MM.1S (cell line): ENCODE results near the gene TMED10.

ENCODE experiments used
- DNase-seq: peaks from one replicate; pipeline ENCODE4 v3.0.0-alpha.2; 2015
- H2AFZ ChIP-seq: fragments of 300-600 bp; sonication (generic); 2 replicates; pipeline ENCODE4 v1.6.0; 2016; ENCODE audit warnings: antibody characterized with exemption, low read length
- H3F3A ChIP-seq: fragments of 300-600 bp; sonication (generic); 2 replicates; pipeline ENCODE4 v1.6.1; 2016; ENCODE audit warnings: mild to moderate bottlenecking, antibody characterized with exemption, low read length, moderate library complexity, mixed read lengths; ENCODE audit not compliant: insufficient read depth
- H3K27ac ChIP-seq: fragments of 300-600 bp; sonication (generic); 2 replicates; pipeline ENCODE4 v1.5.1; 2016; ENCODE audit warnings: mild to moderate bottlenecking, low read length
- H3K27me3 ChIP-seq: fragments of 300-600 bp; sonication (generic); replicated peaks from 2 replicates; pipeline ENCODE4 v1.6.0; 2016; ENCODE audit warnings: low read length; ENCODE audit not compliant: insufficient read depth
- H3K36me3 ChIP-seq: fragments of 300-600 bp; sonication (generic); replicated peaks from 2 replicates; pipeline ENCODE4 v1.6.1; 2016; ENCODE audit warnings: mild to moderate bottlenecking, low read length, mixed read lengths; ENCODE audit not compliant: insufficient read depth
- H3K4me1 ChIP-seq: fragments of 300-600 bp; sonication (generic); 2 replicates; pipeline ENCODE4 v1.6.1; 2016; ENCODE audit warnings: low read length, mixed read lengths
- H3K4me2 ChIP-seq: fragments of 300-600 bp; sonication (generic); 2 replicates; pipeline ENCODE4 v1.6.0; 2016; ENCODE audit warnings: low read depth, low read length
- H3K4me3 ChIP-seq: fragments of 300-600 bp; sonication (generic); 2 replicates; pipeline ENCODE4 v1.5.1; 2016; ENCODE audit warnings: low read length, mixed read lengths
- H3K79me2 ChIP-seq: fragments of 300-600 bp; sonication (generic); 2 replicates; pipeline ENCODE4 v1.6.1; 2016; ENCODE audit warnings: mixed run types, low read length, mixed read lengths
- H3K9ac ChIP-seq: fragments of 300-600 bp; sonication (generic); 2 replicates; pipeline ENCODE4 v1.6.1; 2016; ENCODE audit warnings: low read length, mixed read lengths
- H3K9me2 ChIP-seq: fragments of 300-600 bp; sonication (generic); replicated peaks from 2 replicates; pipeline ENCODE4 v1.6.1; 2016; ENCODE audit warnings: mild to moderate bottlenecking, low read length, mixed read lengths; ENCODE audit not compliant: insufficient read depth
- H3K9me3 ChIP-seq: fragments of 300-600 bp; sonication (generic); replicated peaks from 2 replicates; pipeline ENCODE4 v1.6.1; 2016; ENCODE audit warnings: mild to moderate bottlenecking, low read length, mixed read lengths; ENCODE audit not compliant: insufficient read depth
- H4K20me1 ChIP-seq: fragments of 300-600 bp; sonication (generic); 2 replicates; pipeline ENCODE4 v1.6.1; 2016; ENCODE audit warnings: mild to moderate bottlenecking, low read length, moderate library complexity, mixed read lengths; ENCODE audit not compliant: insufficient read depth
- CTCF ChIP-seq: fragments of 300-600 bp; sonication (generic); IDR thresholded peaks from 2 replicates; pipeline ENCODE4 v1.5.1; 2016; ENCODE audit warnings: antibody characterized with exemption, low read length, mixed read lengths
- EZH2 ChIP-seq: fragments of 300-600 bp; sonication (generic); optimal IDR thresholded peaks from 2 replicates; pipeline ENCODE3; 2017; ENCODE audit warnings: low read depth, mild to moderate bottlenecking, antibody characterized with exemption, low read length, mixed read lengths
- EZH2phosphoT487 ChIP-seq: fragments of 300-600 bp; sonication (generic); IDR thresholded peaks from 2 replicates; pipeline ENCODE4 v1.6.1; 2018; ENCODE audit warnings: antibody characterized with exemption, low read length

The TMED10 gene

GRCh38 chr14:75163677-75164076, 12.7 kb downstream of the TMED10 start:
- Histone ChIP-seq H3K9me2 (no peaks in the 10 kb centered on the region), H3K4me3 (no peak overlapping the region), H3K4me2 (no peak overlapping the region), H4K20me1 (0 out of 2 replicates have a peak, but pooled peaks cover 3% of the 10 kb centered on the region), H3K27me3 (no peaks in the 10 kb centered on the region), H3K9me3 (no peaks in the 10 kb centered on the region), H3K27ac (no peak overlapping the region), H3K4me1 (peaks cover 15% of the 10 kb centered on the region; the same call in 1 of the 2 replicates), H3K79me2 (peaks cover 90% of the 10 kb centered on the region), H3K36me3 (no peaks in the 10 kb centered on the region), H3F3A (no peaks in the 10 kb centered on the region), H2AFZ (no peak overlapping the region), H3K9ac (no peak overlapping the region)
- TF ChIP-seq EZH2 (no peak), CTCF (no peak), EZH2phosphoT487 (no peak)
- DNase-seq, result no peak

GRCh38 chr14:75162631-75163030, 13.8 kb downstream of the TMED10 start:
- H3K4me3 ChIP-seq, result no peak overlapping the region
- H2AFZ ChIP-seq, result no peak overlapping the region
- no peaks in the 10 kb centered on the region for H3F3A ChIP-seq
- H3K4me1 ChIP-seq, result peaks cover 15% of the 10 kb centered on the region; the same call in 1 of the 2 replicates
- DNase-seq, result no peak
- H4K20me1 ChIP-seq, result no peaks in the 10 kb centered on the region
- no peaks in the 10 kb centered on the region for H3K9me3 ChIP-seq
- TF ChIP-seq CTCF (no peak), EZH2phosphoT487 (no peak), EZH2 (no peak)
- no peak overlapping the region for H3K9ac ChIP-seq
- H3K27me3 ChIP-seq, result no peaks in the 10 kb centered on the region
- H3K36me3 ChIP-seq, result no peaks in the 10 kb centered on the region
- H3K79me2 ChIP-seq, result peaks cover 89% of the 10 kb centered on the region
- no peak overlapping the region for H3K27ac ChIP-seq
- H3K9me2 ChIP-seq, result no peaks in the 10 kb centered on the region
- H3K4me2 ChIP-seq, result no peak overlapping the region

- Histone ChIP-seq H2AFZ (no peak overlapping the region), H3K4me2 (no peak overlapping the region), H3K9me2 (no peaks in the 10 kb centered on the region), H3K36me3 (no peaks in the 10 kb centered on the region), H3K9me3 (no peaks in the 10 kb centered on the region), H3K4me1 (peaks cover 15% of the 10 kb centered on the region; the same call in 1 of the 2 replicates), H3K79me2 (peaks cover 82% of the 10 kb centered on the region), H3F3A (no peaks in the 10 kb centered on the region), H3K27me3 (no peaks in the 10 kb centered on the region), H4K20me1 (no peaks in the 10 kb centered on the region), H3K4me3 (no peak overlapping the region), H3K27ac (peak overlapping the region; percentile 22; the same call in 1 of the 2 replicates), H3K9ac (no peak overlapping the region)
- peak; percentile 14 for DNase-seq
- no peak for TF ChIP-seq EZH2phosphoT487
- no peak for TF ChIP-seq CTCF
- no peak for TF ChIP-seq EZH2
Measured at GRCh38 chr14:75158843-75159614, 17.4 kb downstream of the TMED10 start.
